Measurements from ENCODE around the gene HMGN4. TPM values are rescaled to one million over a fixed set of nuclear protein-coding genes. Genes with fewer than 3 reads are reported as not detected.

Gene HMGN4
- total RNA-seq (2021; fragmentation: NEBNext Ultra II Directional; extraction: Animal tissue kit (Norgen Biotek cat#: 25700)) (61.9 and 66.4 TPM in 2 replicates), polyA plus RNA-seq (2011; rRNA removed) (18.3 and 23.4 TPM in 2 replicates), polyA minus RNA-seq (2011; rRNA and poly(A)+ RNA removed) (26.4 and 39.0 TPM in 2 replicates)
- 36.0 TPM for polyA plus RNA-seq (2011; cell fraction: cytosol; rRNA removed)
- 10.5 TPM for polyA plus RNA-seq (2011; cell fraction: nucleus; rRNA removed)
- polyA plus RNA-seq (2012, experiment 1 of 2), result 47.5 to 70.6 TPM (median 56.2 TPM) in 4 replicates
- 12.3 TPM for polyA plus RNA-seq (2012, experiment 2 of 2)
- polyA plus RNA-seq (2013, experiment 1 of 2), result 31.2 TPM
- 33.0 TPM for polyA plus RNA-seq (2013, experiment 2 of 2)
- 23.9 TPM for polyA minus RNA-seq (2011; cell fraction: cytosol; rRNA and poly(A)+ RNA removed)
- polyA minus RNA-seq (2011; cell fraction: nucleus; rRNA and poly(A)+ RNA removed), result 10.3 TPM
- long read RNA-seq, experiment 1, transcript HMGN4-201 (2 exons, 1,225 nt), result major isoform, 54 of 85 reads
- long read RNA-seq, experiment 1, partial matches to known transcripts, result 29 of 85 reads
- long read RNA-seq, experiment 1, other reads (novel, unspliced or antisense), result 2 of 85 reads
- long read RNA-seq, experiment 2, transcript HMGN4-201 (2 exons, 1,225 nt), result major isoform, 53 of 55 reads
- long read RNA-seq, experiment 2, partial matches to known transcripts, result 0 of 55 reads
- long read RNA-seq, experiment 2, other reads (novel, unspliced or antisense), result 2 of 55 reads

DNA sequence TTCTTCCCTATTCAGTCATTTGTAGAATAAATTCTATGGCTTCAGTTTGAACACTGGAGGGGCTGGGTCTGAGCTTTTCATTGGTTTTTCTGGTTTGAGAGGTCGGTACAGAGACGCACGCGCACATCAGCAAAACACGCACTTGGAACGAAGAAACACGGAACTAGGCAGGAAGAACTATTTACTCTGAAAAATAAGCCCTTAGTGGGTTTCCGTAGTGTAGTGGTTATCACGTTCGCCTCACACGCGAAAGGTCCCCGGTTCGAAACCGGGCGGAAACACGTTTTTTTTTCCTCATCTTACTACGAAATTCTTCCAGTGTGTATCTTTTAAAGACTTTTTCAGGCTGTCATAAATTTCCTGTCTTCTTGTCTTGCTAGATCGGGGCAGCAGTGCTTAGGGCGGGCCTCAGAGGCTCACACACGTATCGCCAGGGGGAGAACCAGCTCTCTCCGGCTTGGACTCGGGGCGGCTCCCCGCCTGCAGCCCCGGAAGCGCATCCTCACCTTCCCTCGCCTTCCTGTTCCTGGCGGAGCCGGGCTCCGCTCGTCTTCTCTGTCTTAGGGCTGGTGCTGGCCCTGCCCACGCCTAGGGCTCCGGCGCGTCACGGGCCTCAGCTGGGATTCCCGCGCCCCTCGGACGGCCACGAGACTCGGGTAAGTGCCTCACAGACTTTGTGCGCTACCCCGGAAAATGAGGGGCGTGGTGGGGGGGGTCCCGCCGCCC lies at the start of gene HMGN4:
Gene HMGN4, plus strand, starts transcription at position 521 of the 726 bp plus-strand sequence. CDS start 6,841 bp downstream, outside the sequence.
- Histone ChIP-seq H2BK20ac (ENCODE audit: low read length) (0 out of 2 replicates have a peak within 1 kb of the TSS, but pooled peaks have one; percentile 61), H3K4ac (replicated peaks; ENCODE audit: insufficient read length, low read depth, low read length) (no peak within 1 kb of the TSS), H3K23me2 (ENCODE audit: low read depth, low read length) (peaks cover 10% of the 10 kb centered on the region; the same call in 1 of the 2 replicates), H4K91ac (replicated peaks; ENCODE audit: insufficient read length, low read length) (peak within 1 kb of the TSS; percentile 0), H3K4me3 (ENCODE audit: extremely low read depth in 1 of 4, insufficient read depth in 2 of 4, low read depth in 3 of 4, low read length in 4 of 4) (peak within 1 kb of the TSS; percentile 73 to 87 (median 80)), H2BK15ac (ENCODE audit: low read length) (no peak within 1 kb of the TSS), H3K4me1 (replicated peaks in 1 of 4; ENCODE audit: control insufficient read depth in 3 of 4, insufficient read depth in 4 of 4, low read length in 3 of 4) (peaks cover 0 to 4% (median 3%) of the 10 kb centered on the region in 4 experiments; a peak in 5 of 7 replicates), H3K18ac (ENCODE audit: extremely low read depth, low read length) (peak within 1 kb of the TSS; percentile 55; the same call in 1 of the 2 replicates), H2AK5ac (ENCODE audit: low read depth, low read length) (no peak within 1 kb of the TSS), H3K9me3 (ENCODE audit: insufficient read depth in 2 of 2, low read depth in 1 of 2, low read length in 1 of 2) (no peaks in the 10 kb centered on the region), H2AFZ (ENCODE audit: low read length) (peak within 1 kb of the TSS; percentile 93), H4K8ac (ENCODE audit: extremely low read depth, insufficient read depth, low read length) (peak within 1 kb of the TSS; percentile 72), H3K4me2 (ENCODE audit: insufficient read depth in 1 of 2, low read depth in 2 of 2, low read length in 2 of 2) (peak within 1 kb of the TSS; percentile 73 to 88), H3K79me2 (ENCODE audit: control insufficient read depth in 1 of 2, insufficient read depth in 2 of 2, low read length in 2 of 2) (peaks cover 0 to 25% of the 10 kb centered on the region in 2 experiments; a peak in 2 of 4 replicates), H3K9ac (replicated peaks in 1 of 4; ENCODE audit: extremely low read depth in 1 of 4, low read depth in 3 of 4, low read length in 3 of 4) (peak within 1 kb of the TSS; percentile 65 to 88 (median 86)), H3K36me3 (ENCODE audit: control insufficient read depth in 2 of 4, insufficient read depth in 4 of 4, low read length in 3 of 4) (peaks cover 0 to 4% (median 0%) of the 10 kb centered on the region in 4 experiments; a peak in 2 of 8 replicates), H4K20me1 (replicated peaks in 1 of 2; ENCODE audit: control insufficient read depth in 1 of 2, insufficient read depth in 2 of 2, low read length in 2 of 2) (no peaks in the 10 kb centered on the region), H3K27me3 (replicated peaks in 1 of 4; ENCODE audit: control insufficient read depth in 3 of 4, extremely low read depth in 1 of 4, insufficient read depth in 3 of 4, low read length in 3 of 4) (no peaks in the 10 kb centered on the region), H2BK5ac (ENCODE audit: low read depth, low read length) (peak within 1 kb of the TSS; percentile 92; the same call in 1 of the 2 replicates), H2BK120ac (replicated peaks; ENCODE audit: low read depth, low read length) (peak within 1 kb of the TSS; percentile 82), H3K79me1 (ENCODE audit: low read depth, low read length) (no peaks in the 10 kb centered on the region; the same call in none of the 2 replicates), H3K56ac (replicated peaks; ENCODE audit: insufficient read length, low read depth, low read length) (peak within 1 kb of the TSS; percentile 71), H2BK12ac (ENCODE audit: low read depth, low read length) (peak within 1 kb of the TSS; percentile 60; the same call in 1 of the 2 replicates), H3K27ac (ENCODE audit: low read depth, low read length) (peak within 1 kb of the TSS; percentile 84), H4K5ac (ENCODE audit: insufficient read length, low read depth, low read length) (peak within 1 kb of the TSS; percentile 59), H3K14ac (ENCODE audit: insufficient read length) (no peak within 1 kb of the TSS), H3K23ac (ENCODE audit: insufficient read length) (no peak within 1 kb of the TSS)
- POLR2A ChIA-PET (ENCODE audit: partially characterized antibody), result interaction anchor here (0.6 to 3.6 kb wide), 24 partner anchors 8 to 609 kb away, joined by 3 to 40 read pairs (median 4); partner anchors contain the start of gene BTN2A2
- CTCF ChIA-PET (ENCODE audit: partially characterized antibody), result interaction anchor here (0.7 to 2.1 kb wide), 7 partner anchors 11 to 193 kb away, joined by 3 to 5 read pairs (median 3); no protein-coding TSS in a partner anchor
- WGBS, 2 experiments (ENCODE audit: extremely low coverage in 1 of 2, insufficient coverage in 1 of 2, insufficient read length in 1 of 2, insufficient replicate concordance in 2 of 2, low coverage in 1 of 2, low lambda C conversion rate in 2 of 2, missing lambda C conversion rate in 1 of 2), result 1% methylated on average over 45 of the region's 49 CpGs; no CpG with 5 or more reads in 1 of the 2 experiments
- FAIRE-seq (no peak), DNase-seq (ENCODE audit: low read depth in 1 of 2, low spot score in 2 of 2) (peak in 1 of 2 experiments; percentile 87)
- no peak for TF ChIP-seq CBX8 (IDR thresholded peaks at IDR 0.05; ENCODE audit: borderline replicate concordance, low read depth, low read length)
- TF ChIP-seq PHF8 (conservative IDR thresholded peaks at IDR 0.05; ENCODE audit: low read depth, low read length), result peak; percentile 47
- TF ChIP-seq, protein P1, sequence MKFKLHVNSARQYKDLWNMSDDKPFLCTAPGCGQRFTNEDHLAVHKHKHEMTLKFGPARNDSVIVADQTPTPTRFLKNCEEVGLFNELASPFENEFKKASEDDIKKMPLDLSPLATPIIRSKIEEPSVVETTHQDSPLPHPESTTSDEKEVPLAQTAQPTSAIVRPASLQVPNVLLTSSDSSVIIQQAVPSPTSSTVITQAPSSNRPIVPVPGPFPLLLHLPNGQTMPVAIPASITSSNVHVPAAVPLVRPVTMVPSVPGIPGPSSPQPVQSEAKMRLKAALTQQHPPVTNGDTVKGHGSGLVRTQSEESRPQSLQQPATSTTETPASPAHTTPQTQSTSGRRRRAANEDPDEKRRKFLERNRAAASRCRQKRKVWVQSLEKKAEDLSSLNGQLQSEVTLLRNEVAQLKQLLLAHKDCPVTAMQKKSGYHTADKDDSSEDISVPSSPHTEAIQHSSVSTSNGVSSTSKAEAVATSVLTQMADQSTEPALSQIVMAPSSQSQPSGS (IDR thresholded peaks at IDR 0.05; ENCODE audit: low read length), result no peak
- TF ChIP-seq POLR2A (IDR thresholded peaks at IDR 0.05; ENCODE audit: control extremely low read depth in 1 of 2, low read depth in 2 of 2, low read length in 2 of 2), result peak in 1 of 2 experiments; percentile 65; a peak in 1 of 3 replicates
- peak; percentile 87; the same call in 1 of the 2 replicates for TF ChIP-seq RBBP5 (IDR thresholded peaks at IDR 0.05; ENCODE audit: borderline replicate concordance, low read depth, low read length)
